Gastrocnemius medialis (tissue), 4 donors: ENCODE measurements around the gene PTPRQ. TPM values are rescaled to one million over a fixed set of nuclear protein-coding genes. Genes with fewer than 3 reads are reported as not detected.
A peak's percentile ranks its signal among the peaks of the same experiment; 100 is the strongest.

Source experiments
- ATAC-seq, 2 donors: fragments of 150-250 bp; one replicate each; pipeline ENCODE4 v1.9.1; 2016
- DNase-seq, 2 donors: peaks; one replicate each; pipeline ENCODE4 v3.0.0-alpha.2; 2019
- H3K27ac ChIP-seq, 4 donors: fragments of 200-600 bp; sonication (generic); 1 replicate in 1 of 4; 2 replicates in 3 of 4; pipeline ENCODE4 v1.5.1; 2016 to 2018; ENCODE audit warnings: mild to moderate bottlenecking in 2 of 4, moderate library complexity in 1 of 4
- H3K27me3 ChIP-seq, 3 donors: fragments of 200-600 bp; sonication (generic) in 2 of 3; 1 replicate in 1 of 3; 2 replicates in 2 of 3; pipeline versions ENCODE4 v1.5.1 to v1.6.0; 2016 to 2019; ENCODE audit warnings: mild to moderate bottlenecking in 1 of 3, moderate library complexity in 1 of 3
- H3K36me3 ChIP-seq, 2 donors: fragments of 200-600 bp; sonication (generic) in 1 of 2; one replicate each; pipeline ENCODE4 v1.5.1; 2017 to 2018
- H3K4me1 ChIP-seq, 2 donors: fragments of 200-600 bp; sonication (generic) in 1 of 2; one replicate each; pipeline ENCODE4 v1.5.1; 2016 to 2017; ENCODE audit warnings: mild to moderate bottlenecking in 2 of 2
- H3K4me3 ChIP-seq, 4 donors: fragments of 200-600 bp; sonication (generic) in 3 of 4; 1 replicate in 1 of 4; 2 replicates in 3 of 4; pipeline ENCODE4 v1.5.1; 2016 to 2019; ENCODE audit warnings: mild to moderate bottlenecking in 2 of 4
- H3K9me3 ChIP-seq, 3 donors: fragments of 200-600 bp; sonication (generic) in 2 of 3; 1 replicate in 1 of 3; 2 replicates in 2 of 3; pipeline ENCODE4 v1.5.1; 2016 to 2019
- CTCF ChIP-seq, 5 experiments: fragments of 450-650 bp in 3 of 5; fragments of 200-600 bp in 2 of 5; sonication (generic) in 2 of 5; IDR thresholded peaks in 4 of 5; conservative IDR thresholded peaks in 1 of 5; 1 replicate in 4 of 5; 2 replicates in 1 of 5; pipeline ENCODE4 v1.5.1; 2016 to 2019; ENCODE audit warnings: antibody characterized with exemption in 5 of 5, mild to moderate bottlenecking in 3 of 5, moderate library complexity in 3 of 5
- POLR2A ChIP-seq, 2 donors: fragments of 450-650 bp; IDR thresholded peaks; one replicate each; pipeline ENCODE4 v1.6.1; 2017; ENCODE audit warnings: antibody characterized with exemption in 2 of 2, mild to moderate bottlenecking in 2 of 2, moderate library complexity in 2 of 2
- in situ Hi-C, 4 donors: fragments of 200-750 bp; cut with MboI; loops; one replicate each; pipeline versions ENCODE4 v1.15.0 to v1.8.0; 2017; ENCODE audit warnings: low sequenced_read_pairs in 4 of 4
- intact Hi-C: fragments of 100-400 bp; cut with DNase I; formaldehyde crosslinking; loops from one replicate; pipeline ENCODE4 v1.15.1; 2023; ENCODE audit warnings: low total_unique reads
- total RNA-seq, 4 donors: library from RNA; depleted of rRNA; stranded (reverse); fragments of >200 nt; gene quantifications; one replicate each; pipeline versions ENCODE4 v1.1.0 to v1.2.3, GENCODE V29; 2016

The PTPRQ gene
- total RNA-seq, 4 donors from 2014 or later: 0.02 to 0.91 (median 0.46) TPM; not detected in 1

DNA sequence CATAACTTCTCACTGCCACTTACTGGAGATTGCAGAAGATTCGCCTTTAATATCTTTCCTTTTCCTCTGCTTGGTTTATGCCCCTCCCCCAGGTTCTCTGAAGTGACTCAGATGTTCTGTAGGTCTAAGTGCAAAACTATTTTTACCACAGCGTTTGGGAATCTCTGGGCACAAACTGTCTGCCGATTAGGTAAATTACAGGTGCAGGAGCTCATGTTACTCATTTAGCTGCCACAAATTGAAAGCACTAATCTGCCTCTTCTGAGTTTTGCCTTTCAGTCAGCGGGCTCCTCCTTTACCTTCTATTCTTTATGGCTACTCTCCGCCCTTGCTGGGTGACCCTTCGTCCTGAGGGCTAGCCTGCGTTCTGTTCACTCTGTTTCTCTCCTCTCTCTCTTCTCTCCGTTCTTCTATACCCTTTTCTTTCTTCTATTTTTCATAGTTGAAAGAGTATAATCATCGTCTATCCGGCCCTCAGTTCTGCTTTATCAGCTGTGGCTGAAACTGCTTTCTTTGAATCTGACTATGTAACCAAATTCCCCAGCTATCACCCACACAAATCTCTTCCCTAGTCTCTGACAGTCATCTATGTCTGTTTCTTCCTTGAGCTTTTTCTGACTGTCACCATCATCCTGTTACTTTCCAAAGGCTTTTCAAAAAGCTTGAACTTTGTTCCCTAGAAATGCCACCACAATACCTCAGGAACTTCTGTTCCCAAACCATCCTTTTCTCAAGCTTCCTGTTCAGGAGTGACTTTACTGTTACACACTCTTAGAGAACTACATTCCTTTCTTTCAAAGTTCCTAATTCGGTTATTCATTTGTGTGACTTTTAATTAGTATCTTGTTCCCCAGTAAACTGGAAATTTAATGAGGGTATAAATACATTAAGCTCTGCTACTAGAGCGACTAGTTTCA lies 259.1 kb downstream of the PTPRQ start:
- peaks cover 23 to 25% of the 10 kb centered on the region in 2 donors for H3K4me1 ChIP-seq
- peak; percentile 80 for DNase-seq
- H3K27ac ChIP-seq: peak overlapping the region; percentile 83 to 98 (median 92)
- no peaks in the 10 kb centered on the region for H3K27me3 ChIP-seq
- peak; percentile 63 to 77 for ATAC-seq
- TF ChIP-seq POLR2A (IDR thresholded peaks at IDR 0.05): peak; percentile 78 to 89
- no peak for TF ChIP-seq CTCF (IDR thresholded peaks at IDR 0.05 in 4 of 5, conservative IDR thresholded peaks at IDR 0.05 in 1 of 5)
- peaks cover 0 to 4% of the 10 kb centered on the region in 2 donors for H3K36me3 ChIP-seq
- intact Hi-C loops: loop anchor here (2.0 kb wide), 1 partner anchor 76 kb away; no protein-coding TSS in a partner anchor
- H3K4me3 ChIP-seq: peak overlapping the region; percentile 31 to 91 (median 58)
- in situ Hi-C loops: loop anchor here in 1 of 4 donors (10.0 kb wide), 1 partner anchor 68 kb away; no protein-coding TSS in a partner anchor
- no peaks in the 10 kb centered on the region for H3K9me3 ChIP-seq

- Histone ChIP-seq H3K27me3 (no peaks in the 10 kb centered on the region), H3K36me3 (peaks cover 0 to 15% of the 10 kb centered on the region in 2 donors), H3K27ac (peak overlapping the region; percentile 83 to 98 (median 92)), H3K4me3 (peak overlapping the region; percentile 59 to 91 (median 71)), H3K9me3 (no peaks in the 10 kb centered on the region), H3K4me1 (peaks cover 14 to 15% of the 10 kb centered on the region in 2 donors)
- ATAC-seq (no peak), DNase-seq (no peak)
- intact Hi-C loops (no loop called here), in situ Hi-C loops (loop anchor here in 1 of 4 donors (10.0 kb wide), 1 partner anchor 70 kb away; no protein-coding TSS in a partner anchor)
- TF ChIP-seq CTCF (IDR thresholded peaks at IDR 0.05 in 4 of 5, conservative IDR thresholded peaks at IDR 0.05 in 1 of 5) (no peak), POLR2A (IDR thresholded peaks at IDR 0.05) (no peak)
These were observed 260.4 kb downstream of the PTPRQ start for GRCh38 chr12:80704420-80704819.

- ATAC-seq (peak; percentile 67 to 69), DNase-seq (peak; percentile 62 to 72)
- intact Hi-C loops (no loop called here), in situ Hi-C loops (loop anchor here in 1 of 4 donors (10.0 kb wide), 1 partner anchor 72 kb away; no protein-coding TSS in a partner anchor)
- H3K9me3 ChIP-seq: no peaks in the 10 kb centered on the region
- H3K36me3 ChIP-seq: peaks cover 0 to 19% of the 10 kb centered on the region in 2 donors
- peak within 1 kb of the TSS; percentile 59 to 91 (median 71) for H3K4me3 ChIP-seq
- peaks cover 7 to 22% of the 10 kb centered on the region in 2 donors for H3K4me1 ChIP-seq
- TF ChIP-seq CTCF (IDR thresholded peaks at IDR 0.05 in 4 of 5, conservative IDR thresholded peaks at IDR 0.05 in 1 of 5) (no peak), POLR2A (IDR thresholded peaks at IDR 0.05) (peak; percentile 85 to 96)
- peak within 1 kb of the TSS; percentile 83 to 98 (median 92) for H3K27ac ChIP-seq
- H3K27me3 ChIP-seq: no peaks in the 10 kb centered on the region
These were observed 263.2 kb downstream of the PTPRQ start, which contains the start of gene MYF6 for GRCh38 chr12:80707126-80707829. MYF6 (plus strand) TSS chr12:80707634; CDS start chr12:80707720, 86 bp downstream.

DNA sequence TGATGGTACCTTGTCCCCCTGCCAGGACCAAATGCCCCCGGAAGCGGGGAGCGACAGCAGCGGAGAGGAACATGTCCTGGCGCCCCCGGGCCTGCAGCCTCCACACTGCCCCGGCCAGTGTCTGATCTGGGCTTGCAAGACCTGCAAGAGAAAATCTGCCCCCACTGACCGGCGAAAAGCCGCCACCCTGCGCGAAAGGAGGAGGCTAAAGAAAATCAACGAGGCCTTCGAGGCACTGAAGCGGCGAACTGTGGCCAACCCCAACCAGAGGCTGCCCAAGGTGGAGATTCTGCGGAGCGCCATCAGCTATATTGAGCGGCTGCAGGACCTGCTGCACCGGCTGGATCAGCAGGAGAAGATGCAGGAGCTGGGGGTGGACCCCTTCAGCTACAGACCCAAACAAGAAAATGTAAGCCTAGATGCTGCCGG lies 263.8 kb downstream of the PTPRQ start:
- H3K36me3 ChIP-seq: peaks cover 0 to 19% of the 10 kb centered on the region in 2 donors
- peak overlapping the region; percentile 83 to 98 (median 92) for H3K27ac ChIP-seq
- intact Hi-C loops (loop anchor here (2.0 kb wide), 1 partner anchor 79 kb away; no protein-coding TSS in a partner anchor), in situ Hi-C loops (loop anchor here in 1 of 4 donors (10.0 kb wide), 1 partner anchor 73 kb away; no protein-coding TSS in a partner anchor)
- H3K4me3 ChIP-seq: peak overlapping the region; percentile 59 to 91 (median 71)
- ATAC-seq (peak; percentile 1 to 3), DNase-seq (peak in 1 of 2 donors; percentile 44)
- H3K27me3 ChIP-seq: no peaks in the 10 kb centered on the region
- peaks cover 4 to 25% of the 10 kb centered on the region in 2 donors for H3K4me1 ChIP-seq
- TF ChIP-seq POLR2A (IDR thresholded peaks at IDR 0.05) (peak in 1 of 2 donors; percentile 57), CTCF (IDR thresholded peaks at IDR 0.05 in 4 of 5, conservative IDR thresholded peaks at IDR 0.05 in 1 of 5) (no peak)
- no peaks in the 10 kb centered on the region for H3K9me3 ChIP-seq
